ENCODE results near the gene ZC3H12A. TPM values are rescaled to one million over a fixed set of nuclear protein-coding genes. Genes with fewer than 3 reads are reported as not detected.

The ZC3H12A gene
- total and polyA plus RNA-seq, 2 of the 8 experiments (the other 6 are each of a cell fraction or from before 2014, with no cell fraction given), result 7.4 to 10.0 TPM

DNA sequence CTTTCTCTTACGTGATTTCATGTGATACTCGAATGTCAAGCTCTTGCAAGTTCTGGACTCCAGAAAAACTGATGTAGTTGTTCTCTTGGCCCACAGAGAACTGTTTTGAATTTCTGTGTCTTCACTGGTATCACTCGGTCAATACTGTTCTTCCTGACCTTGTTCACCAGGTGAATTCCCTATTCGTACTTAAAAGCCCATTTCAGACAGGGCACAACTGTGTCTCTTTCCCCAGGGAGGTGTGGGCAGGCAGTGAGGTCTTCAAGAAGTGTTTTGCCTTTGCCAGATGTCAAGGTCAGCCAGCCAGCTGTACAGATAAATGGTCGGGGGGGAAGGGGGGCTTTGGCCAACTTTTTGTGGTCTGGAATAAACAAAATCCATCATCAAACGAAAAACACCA lies 27.5 kb upstream of the ZC3H12A start:
- TF ChIP-seq TCF12 (IDR thresholded peaks at IDR 0.05; ENCODE audit: low read depth, low read length) (no peak), SP1 (IDR thresholded peaks at IDR 0.05; ENCODE audit: low read depth, low read length) (no peak), KDM4A (IDR thresholded peaks at IDR 0.05; ENCODE audit: low read depth, low read length, severe bottlenecking) (no peak), GABPA (IDR thresholded peaks at IDR 0.05; ENCODE audit: borderline replicate concordance, insufficient read depth, low read length) (no peak), BACH1 (IDR thresholded peaks at IDR 0.05; ENCODE audit: low read length) (no peak)
- no peaks in the 10 kb centered on the region for H3K36me3 ChIP-seq (ENCODE audit: control insufficient read depth in 2 of 4, insufficient read depth in 4 of 4, low read length in 3 of 4)
- no peak overlapping the region for H3K27ac ChIP-seq (ENCODE audit: low read depth, low read length)
- no peaks in the 10 kb centered on the region for H3K79me1 ChIP-seq (ENCODE audit: low read depth, low read length)
- ChIA-PET POLR2A (ENCODE audit: partially characterized antibody) (interaction anchor here (1.3 to 2.8 kb wide), 2 partner anchors 25 to 31 kb away, joined by 3 to 7 read pairs; no protein-coding TSS in a partner anchor), CTCF (ENCODE audit: partially characterized antibody) (interaction anchor here (0.6 to 15.0 kb wide), 5 partner anchors 10 to 292 kb away, joined by 3 to 382 read pairs (median 5); no protein-coding TSS in a partner anchor)
- peaks cover 0 to 15% (median 4%) of the 10 kb centered on the region in 4 experiments; a peak in 4 of 7 replicates for H3K4me1 ChIP-seq (replicated peaks in 1 of 4; ENCODE audit: control insufficient read depth in 3 of 4, insufficient read depth in 4 of 4, low read length in 3 of 4)
- H3K9ac ChIP-seq (replicated peaks in 1 of 4; ENCODE audit: extremely low read depth in 1 of 4, low read depth in 3 of 4, low read length in 3 of 4), result no peak overlapping the region
- peak overlapping the region; percentile 62 for H4K91ac ChIP-seq (replicated peaks; ENCODE audit: insufficient read length, low read length)
- no peak overlapping the region for H3K4ac ChIP-seq (replicated peaks; ENCODE audit: insufficient read length, low read depth, low read length)
- DNase-seq (ENCODE audit: low read depth in 1 of 2, low spot score in 2 of 2) (no peak), FAIRE-seq (no peak)
- no peak overlapping the region for H2BK20ac ChIP-seq (ENCODE audit: low read length)
- no peaks in the 10 kb centered on the region for H3K23me2 ChIP-seq (ENCODE audit: low read depth, low read length)
- no peak overlapping the region for H3K4me2 ChIP-seq (ENCODE audit: insufficient read depth in 1 of 2, low read depth in 2 of 2, low read length in 2 of 2)
- no peak overlapping the region; the same call in 1 of the 2 replicates for H2BK5ac ChIP-seq (ENCODE audit: low read depth, low read length)
- peak overlapping the region; percentile 32; the same call in 1 of the 2 replicates for H3K18ac ChIP-seq (ENCODE audit: extremely low read depth, low read length)
- H4K8ac ChIP-seq (ENCODE audit: extremely low read depth, insufficient read depth, low read length), result no peak overlapping the region
- no peaks in the 10 kb centered on the region for H3K79me2 ChIP-seq (ENCODE audit: control insufficient read depth in 1 of 2, insufficient read depth in 2 of 2, low read length in 2 of 2)
- no peaks in the 10 kb centered on the region for H3K9me3 ChIP-seq (ENCODE audit: insufficient read depth in 2 of 2, low read depth in 1 of 2, low read length in 1 of 2)
- no peak overlapping the region for H2BK15ac ChIP-seq (ENCODE audit: low read length)
- no peaks in the 10 kb centered on the region for H4K20me1 ChIP-seq (replicated peaks in 1 of 2; ENCODE audit: control insufficient read depth in 1 of 2, insufficient read depth in 2 of 2, low read length in 2 of 2)
- H2BK120ac ChIP-seq (replicated peaks; ENCODE audit: low read depth, low read length), result no peak overlapping the region
- no peak overlapping the region for H2AK5ac ChIP-seq (ENCODE audit: low read depth, low read length)
- H2AFZ ChIP-seq (ENCODE audit: low read length), result no peak overlapping the region
- H3K4me3 ChIP-seq (ENCODE audit: extremely low read depth in 1 of 4, insufficient read depth in 2 of 4, low read depth in 3 of 4, low read length in 4 of 4), result no peak overlapping the region
- WGBS, 2 experiments (ENCODE audit: extremely low coverage in 1 of 2, insufficient coverage in 1 of 2, insufficient read length in 1 of 2, insufficient replicate concordance in 2 of 2, low coverage in 1 of 2, low lambda C conversion rate in 2 of 2, missing lambda C conversion rate in 1 of 2), result 80% methylated on average over 6 of the region's 6 CpGs; no CpG with 5 or more reads in 1 of the 2 experiments
- no peak overlapping the region for H3K23ac ChIP-seq (ENCODE audit: insufficient read length)
- H3K27me3 ChIP-seq (replicated peaks in 1 of 4; ENCODE audit: control insufficient read depth in 3 of 4, extremely low read depth in 1 of 4, insufficient read depth in 3 of 4, low read length in 3 of 4), result no peaks in the 10 kb centered on the region; a peak in 1 of 7 replicates
- no peak overlapping the region for H3K14ac ChIP-seq (ENCODE audit: insufficient read length)
- H3K56ac ChIP-seq (replicated peaks; ENCODE audit: insufficient read length, low read depth, low read length), result no peak overlapping the region
- H4K5ac ChIP-seq (ENCODE audit: insufficient read length, low read depth, low read length), result no peak overlapping the region
- H2BK12ac ChIP-seq (ENCODE audit: low read depth, low read length), result no peak overlapping the region

Data from H1 (cell line).